Coronary artery (tissue), 2 donors: ENCODE data around the gene AMN1.
"Not testable (repeated sequence)": the region's sequence is repeated elsewhere in the genome, so short reads cannot be mapped to it uniquely, and the experiment has no call there.

Source experiments
- DNase-seq: peaks from one replicate; pipeline ENCODE4 v3.0.0-alpha.2; 2017; ENCODE audit warnings: low spot score
- H3K27ac ChIP-seq, 2 donors: fragments of 200-600 bp; sonication (generic); one replicate each; pipeline ENCODE4 v1.5.1; 2016 to 2019
- H3K4me3 ChIP-seq: fragments of 200-600 bp; sonication (generic); 2 replicates; pipeline ENCODE4 v1.5.1; 2016; ENCODE audit warnings: mild to moderate bottlenecking, moderate library complexity
- CTCF ChIP-seq: fragments of 200-600 bp; sonication (generic); IDR thresholded peaks from one replicate; pipeline ENCODE4 v1.5.1; 2019; ENCODE audit warnings: antibody characterized with exemption

The AMN1 gene

GRCh38 chr12:31722580-31722979 lies 6.2 kb downstream of the AMN1 start:
- DNase-seq: no peak
- Histone ChIP-seq H3K27ac (no peak overlapping the region), H3K4me3 (no peak overlapping the region)
- TF ChIP-seq CTCF: no peak

GRCh38 chr12:31718542-31719198 lies 10.2 kb downstream of the AMN1 start:
- H3K27ac ChIP-seq, H3K4me3 ChIP-seq, DNase-seq: not testable (repeated sequence)

GRCh38 chr12:31716998-31717397 lies 11.8 kb downstream of the AMN1 start:
- not testable (repeated sequence) for H3K27ac ChIP-seq, DNase-seq, H3K4me3 ChIP-seq

GRCh38 chr12:31715283-31715825 lies 13.5 kb downstream of the AMN1 start:
- no peak for TF ChIP-seq CTCF
- Histone ChIP-seq H3K27ac (no peak overlapping the region), H3K4me3 (no peak overlapping the region)
- no peak for DNase-seq

- TF ChIP-seq CTCF: no peak
- DNase-seq: no peak
- no peak overlapping the region for H3K27ac ChIP-seq
These were observed 14.2 kb downstream of the AMN1 start for GRCh38 chr12:31714406-31715271.

GRCh38 chr12:31712877-31713276 lies 15.9 kb downstream of the AMN1 start:
- Histone ChIP-seq H3K27ac (no peak overlapping the region), H3K4me3 (no peak overlapping the region)
- DNase-seq: no peak
- TF ChIP-seq CTCF: no peak

More at GRCh38 chr12:31714406-31715271, 14.2 kb downstream of the AMN1 start:
- no peak overlapping the region for H3K4me3 ChIP-seq

- Histone ChIP-seq H3K4me3 (no peak overlapping the region), H3K27ac (no peak overlapping the region)
- TF ChIP-seq CTCF: no peak
- no peak for DNase-seq
These were observed 18.6 kb downstream of the AMN1 start for GRCh38 chr12:31710021-31710818.

GRCh38 chr12:31708118-31708517 lies 20.7 kb downstream of the AMN1 start:
- H3K4me3 ChIP-seq, DNase-seq, H3K27ac ChIP-seq: not testable (repeated sequence)
